Mesothelial cell of epicardium (in vitro differentiated cells): ENCODE measurements around the gene ADARB2. TPM values are rescaled to one million over a fixed set of nuclear protein-coding genes. Genes with fewer than 3 reads are reported as not detected.
"Not testable (repeated sequence)": the region's sequence is repeated elsewhere in the genome, so short reads cannot be mapped to it uniquely, and the experiment has no call there.

Source experiments
- DNase-seq, 2 experiments: peaks; one replicate each; pipeline ENCODE4 v3.0.0; 2021; ENCODE audit warnings: low spot score in 2 of 2; ENCODE audit not compliant: unreplicated experiment in 2 of 2
- H3K27ac Mint-ChIP-seq: 2 replicates; pipeline ENCODE4 v1.8.0; 2021; ENCODE audit warnings: mixed read lengths
- H3K27me3 Mint-ChIP-seq: 2 replicates; pipeline ENCODE4 v1.8.0; 2021; ENCODE audit warnings: low read depth, mixed read lengths
- H3K36me3 Mint-ChIP-seq: 2 replicates; pipeline ENCODE4 v1.8.0; 2021; ENCODE audit warnings: mixed read lengths
- H3K4me1 Mint-ChIP-seq: 2 replicates; pipeline ENCODE4 v1.8.0; 2021; ENCODE audit warnings: mixed read lengths
- H3K4me3 Mint-ChIP-seq: 2 replicates; pipeline ENCODE4 v1.8.0; 2021; ENCODE audit warnings: mild to moderate bottlenecking, moderate library complexity, mixed read lengths
- H3K9me3 Mint-ChIP-seq: 2 replicates; pipeline ENCODE4 v1.8.0; 2021; ENCODE audit warnings: mixed read lengths
- total RNA-seq: library from RNA; stranded (reverse); gene quantifications from 3 replicates; pipeline ENCODE4 v1.2.1, GENCODE V29; 2021
- TF ChIP-seq, protein P1 (sequence below): fragments of 200-600 bp; sonication (generic); IDR thresholded peaks from one replicate; pipeline ENCODE4 v1.5.0; 2021; ENCODE audit warnings: antibody characterized with exemption; ENCODE audit not compliant: unreplicated experiment

Gene ADARB2
- total RNA-seq, 1 donor from 2014 or later: 0.38 TPM

DNA sequence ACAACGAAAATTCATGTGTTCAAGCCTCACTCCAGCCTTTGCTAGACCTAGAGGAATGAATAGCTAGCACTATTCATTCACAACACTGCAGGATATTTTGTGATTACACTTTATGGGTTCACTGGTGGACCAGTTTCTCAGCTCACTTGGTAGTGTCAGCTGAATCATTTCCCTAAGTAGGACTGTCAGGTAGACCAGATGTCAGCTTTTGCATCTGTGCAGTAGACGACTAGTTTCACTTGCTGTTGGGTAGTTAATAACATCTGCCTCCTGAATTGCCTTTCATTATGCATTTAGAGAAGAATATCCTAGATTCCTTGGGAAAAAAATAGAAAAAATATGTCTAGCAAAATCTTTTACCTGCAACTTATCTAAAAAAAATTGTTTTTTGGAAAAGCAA lies 296.4 kb downstream of the ADARB2 start:
- H3K4me1 Mint-ChIP-seq: no peaks in the 10 kb centered on the region
- H3K27me3 Mint-ChIP-seq: peaks cover 12% of the 10 kb centered on the region
- H3K36me3 Mint-ChIP-seq: no peaks in the 10 kb centered on the region
- H3K9me3 Mint-ChIP-seq: no peaks in the 10 kb centered on the region
- H3K4me3 Mint-ChIP-seq: no peak overlapping the region
- no peak for DNase-seq
- TF ChIP-seq, protein P1, sequence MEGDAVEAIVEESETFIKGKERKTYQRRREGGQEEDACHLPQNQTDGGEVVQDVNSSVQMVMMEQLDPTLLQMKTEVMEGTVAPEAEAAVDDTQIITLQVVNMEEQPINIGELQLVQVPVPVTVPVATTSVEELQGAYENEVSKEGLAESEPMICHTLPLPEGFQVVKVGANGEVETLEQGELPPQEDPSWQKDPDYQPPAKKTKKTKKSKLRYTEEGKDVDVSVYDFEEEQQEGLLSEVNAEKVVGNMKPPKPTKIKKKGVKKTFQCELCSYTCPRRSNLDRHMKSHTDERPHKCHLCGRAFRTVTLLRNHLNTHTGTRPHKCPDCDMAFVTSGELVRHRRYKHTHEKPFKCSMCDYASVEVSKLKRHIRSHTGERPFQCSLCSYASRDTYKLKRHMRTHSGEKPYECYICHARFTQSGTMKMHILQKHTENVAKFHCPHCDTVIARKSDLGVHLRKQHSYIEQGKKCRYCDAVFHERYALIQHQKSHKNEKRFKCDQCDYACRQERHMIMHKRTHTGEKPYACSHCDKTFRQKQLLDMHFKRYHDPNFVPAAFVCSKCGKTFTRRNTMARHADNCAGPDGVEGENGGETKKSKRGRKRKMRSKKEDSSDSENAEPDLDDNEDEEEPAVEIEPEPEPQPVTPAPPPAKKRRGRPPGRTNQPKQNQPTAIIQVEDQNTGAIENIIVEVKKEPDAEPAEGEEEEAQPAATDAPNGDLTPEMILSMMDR: no peak
- no peak overlapping the region for H3K27ac Mint-ChIP-seq

GRCh38 chr10:1434912-1435692 lies 302.2 kb downstream of the ADARB2 start:
- H3K4me3 Mint-ChIP-seq: no peak overlapping the region
- H3K4me1 Mint-ChIP-seq: no peaks in the 10 kb centered on the region
- TF ChIP-seq, protein P1: no peak
- DNase-seq: no peak
- no peak overlapping the region for H3K27ac Mint-ChIP-seq
- peaks cover 9% of the 10 kb centered on the region for H3K27me3 Mint-ChIP-seq
- no peaks in the 10 kb centered on the region for H3K36me3 Mint-ChIP-seq
- peaks cover 2% of the 10 kb centered on the region for H3K9me3 Mint-ChIP-seq

DNA sequence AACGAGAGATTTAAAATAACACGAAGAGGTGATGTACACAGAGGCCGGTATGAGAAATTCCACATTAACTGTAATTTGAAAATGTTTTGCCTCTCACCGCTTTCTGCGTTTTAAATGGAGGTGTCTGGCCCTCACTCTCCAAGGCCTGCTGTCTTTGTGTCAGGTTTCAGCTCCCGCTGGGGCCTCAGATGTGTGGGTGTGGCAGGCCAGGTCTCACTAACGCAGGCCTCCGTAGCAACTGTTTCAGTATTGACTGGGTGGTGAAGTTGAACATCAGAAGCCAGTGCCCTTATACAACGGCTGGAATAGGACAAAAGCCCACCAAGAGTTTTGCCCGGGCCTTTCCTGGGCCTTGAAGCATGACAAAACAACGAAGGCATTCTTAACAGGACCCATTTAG lies 303.1 kb downstream of the ADARB2 start:
- H3K27me3 Mint-ChIP-seq: peaks cover 9% of the 10 kb centered on the region
- TF ChIP-seq, protein P1: no peak
- DNase-seq: no peak
- H3K4me3 Mint-ChIP-seq: no peak overlapping the region
- H3K9me3 Mint-ChIP-seq: peaks cover 5% of the 10 kb centered on the region
- H3K4me1 Mint-ChIP-seq: no peaks in the 10 kb centered on the region
- H3K36me3 Mint-ChIP-seq: no peaks in the 10 kb centered on the region
- no peak overlapping the region for H3K27ac Mint-ChIP-seq

DNA sequence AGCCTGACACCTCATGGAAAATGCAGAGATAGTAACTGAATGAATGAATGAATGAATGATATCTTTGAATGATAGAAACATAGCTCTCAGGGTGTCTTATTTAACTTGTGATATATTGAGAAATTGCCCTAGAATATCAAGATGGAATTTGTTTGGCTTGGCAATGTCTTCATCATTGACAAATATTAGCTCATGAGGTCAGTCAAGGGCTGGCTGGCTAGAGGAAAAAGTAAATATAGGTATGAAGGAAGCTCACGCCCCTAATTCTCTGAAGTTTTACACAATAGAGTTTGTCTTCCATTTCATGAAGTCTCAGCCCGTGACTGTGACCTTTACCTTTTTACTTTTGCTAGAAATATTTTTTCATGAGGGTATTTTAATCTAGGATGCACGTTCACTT lies 305.2 kb downstream of the ADARB2 start:
- peaks cover 6% of the 10 kb centered on the region for H3K27me3 Mint-ChIP-seq

GRCh38 chr10:1431229-1431628 lies 306.1 kb downstream of the ADARB2 start:
- Mint-ChIP-seq H3K4me3 (no peak overlapping the region), H3K27me3 (peaks cover 14% of the 10 kb centered on the region), H3K4me1 (no peaks in the 10 kb centered on the region), H3K36me3 (no peaks in the 10 kb centered on the region), H3K27ac (no peak overlapping the region), H3K9me3 (peaks cover 5% of the 10 kb centered on the region)
- no peak for DNase-seq
- TF ChIP-seq, protein P1: no peak

More for the DNA sequence above, 305.2 kb downstream of the ADARB2 start:
- H3K4me1 Mint-ChIP-seq: no peaks in the 10 kb centered on the region
- peaks cover 5% of the 10 kb centered on the region for H3K9me3 Mint-ChIP-seq
- no peak overlapping the region for H3K27ac Mint-ChIP-seq
- no peaks in the 10 kb centered on the region for H3K36me3 Mint-ChIP-seq
- TF ChIP-seq, protein P1: no peak
- no peak for DNase-seq
- H3K4me3 Mint-ChIP-seq: no peak overlapping the region

DNA sequence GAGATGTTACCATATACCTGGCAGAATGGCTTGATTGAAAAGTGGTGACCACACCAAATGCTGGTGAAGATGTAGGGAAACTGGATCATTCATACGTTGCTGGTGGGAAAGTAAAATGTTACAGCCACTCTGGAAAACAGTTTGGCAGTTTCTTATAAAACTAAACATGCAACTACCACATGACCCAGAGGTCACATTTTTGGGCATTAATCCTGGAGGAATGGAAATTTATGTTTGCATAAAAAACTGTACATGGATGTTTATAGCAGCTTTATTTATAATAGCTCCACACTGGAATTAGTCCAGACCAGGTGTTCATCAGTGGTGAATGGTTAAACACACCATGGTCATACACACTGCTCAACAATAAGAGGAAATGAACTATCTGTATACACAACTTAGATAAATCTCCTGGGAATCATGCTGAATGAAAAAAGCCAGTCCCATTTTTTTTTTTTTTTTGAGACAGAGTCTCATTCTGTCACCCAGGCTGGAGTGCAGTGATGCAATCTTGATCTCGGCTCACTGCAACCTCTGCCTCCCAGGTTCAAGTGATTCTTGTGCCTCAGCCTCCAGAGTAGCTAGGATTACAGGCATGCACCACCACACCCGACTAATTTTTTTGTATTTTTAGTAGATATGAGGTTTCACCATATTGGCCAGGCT lies 309.7 kb downstream of the ADARB2 start:
- not testable (repeated sequence) for DNase-seq, H3K9me3 Mint-ChIP-seq, H3K4me1 Mint-ChIP-seq, H3K4me3 Mint-ChIP-seq, H3K36me3 Mint-ChIP-seq, H3K27ac Mint-ChIP-seq
- H3K27me3 Mint-ChIP-seq: peaks cover 31% of the 10 kb centered on the region
